HG03457 (cell line): ENCODE data around the gene RFX1.
"Not testable (repeated sequence)": the region's sequence is repeated elsewhere in the genome, so short reads cannot be mapped to it uniquely, and the experiment has no call there.

Source experiments
- ATAC-seq: cut with Tn5 transposase; IDR thresholded peaks from one replicate; pipeline ENCODE4 v1.9.1; 2021; ENCODE audit warnings: moderate number of reproducible peaks; ENCODE audit not compliant: unreplicated experiment

The RFX1 gene

GRCh38 chr19:13979686-13980085 is 26.4 kb downstream of the RFX1 start:
- no peak for ATAC-seq

DNA sequence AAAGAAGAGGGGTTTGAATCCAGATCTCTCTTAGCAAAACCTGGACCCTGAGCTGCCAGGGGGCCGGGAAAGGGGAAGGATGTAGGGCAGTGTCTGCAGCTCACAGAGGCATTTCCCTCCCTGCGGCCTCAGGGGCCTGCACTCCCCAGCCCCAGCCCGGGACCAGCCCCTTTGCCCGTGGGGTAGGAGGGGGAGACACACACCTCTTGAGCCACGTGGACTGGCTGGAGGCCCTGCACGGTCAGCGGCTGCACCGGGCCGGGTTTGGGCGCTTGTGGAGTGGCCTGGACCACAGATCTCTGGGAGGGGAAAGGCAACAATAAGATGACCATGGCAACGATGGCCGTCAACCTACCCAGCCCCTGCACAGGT is 26.9 kb downstream of the RFX1 start:
- no peak for ATAC-seq

DNA sequence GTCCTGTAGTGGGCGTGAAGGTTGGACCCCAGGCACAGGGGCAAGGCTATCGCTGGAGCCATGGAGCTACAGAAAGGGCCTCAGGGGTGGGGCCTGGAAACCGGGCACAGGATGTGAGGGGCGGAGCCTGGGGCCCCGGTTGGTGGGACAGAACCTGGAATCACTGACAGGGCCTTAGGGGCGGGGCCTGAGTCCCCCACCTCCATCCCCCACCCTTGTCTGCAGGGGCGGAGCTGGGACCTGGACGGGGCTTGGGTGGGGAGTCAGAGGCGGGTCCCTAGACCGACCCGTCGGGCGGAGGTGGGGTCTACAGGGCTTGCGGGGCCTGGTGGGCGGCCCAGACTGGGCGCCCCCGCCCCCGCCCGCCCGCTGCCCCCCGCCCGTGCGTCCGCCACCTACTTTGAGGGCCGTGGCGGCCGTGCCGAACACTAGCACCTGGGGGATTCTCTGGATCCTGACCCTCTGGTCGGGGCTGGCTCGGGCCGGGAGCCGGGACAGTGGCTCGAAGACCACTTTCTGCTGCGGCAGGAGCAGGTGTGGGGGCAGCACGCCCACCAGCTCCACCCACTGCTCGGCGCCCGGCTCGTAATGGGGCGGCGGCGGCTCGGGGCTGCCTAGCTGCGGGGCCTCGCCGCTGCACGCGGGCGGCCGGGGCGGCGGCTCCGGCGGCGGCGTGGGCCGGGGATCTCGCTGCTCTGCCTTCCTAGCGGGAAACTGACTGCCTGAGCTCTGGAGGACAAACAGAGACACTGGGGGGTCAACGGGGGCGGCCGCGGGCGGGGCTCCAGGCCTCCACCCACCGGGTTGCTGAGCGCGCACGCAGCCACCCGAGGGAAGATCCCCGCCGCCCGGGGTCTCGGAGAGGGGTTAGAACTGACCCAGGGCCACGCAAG is 27.5 kb downstream of the RFX1 start:
- no peak for ATAC-seq

GRCh38 chr19:13977803-13978202 is 28.3 kb downstream of the RFX1 start:
- no peak for ATAC-seq

DNA sequence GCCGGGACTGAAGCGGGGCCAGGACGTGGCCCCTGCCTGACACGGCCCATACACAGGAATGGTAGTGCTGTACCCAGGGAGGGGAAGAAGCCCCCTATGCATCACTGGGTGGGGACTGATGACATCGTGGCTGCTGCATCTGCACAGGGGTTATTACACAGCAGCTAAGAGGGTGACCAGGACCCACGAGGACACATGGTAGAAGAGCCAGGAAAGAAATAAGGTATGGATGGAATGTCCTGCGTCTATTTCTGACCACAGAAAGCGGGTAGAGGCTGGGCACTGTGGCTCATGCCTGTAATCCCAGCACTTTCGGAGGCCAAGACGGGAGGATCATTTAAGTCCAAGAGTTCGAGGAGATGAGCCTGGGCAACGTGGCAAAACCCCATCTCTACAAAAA is 29.7 kb downstream of the RFX1 start:
- ATAC-seq: no peak

GRCh38 chr19:13975870-13976269 is 30.2 kb downstream of the RFX1 start:
- no peak for ATAC-seq

DNA sequence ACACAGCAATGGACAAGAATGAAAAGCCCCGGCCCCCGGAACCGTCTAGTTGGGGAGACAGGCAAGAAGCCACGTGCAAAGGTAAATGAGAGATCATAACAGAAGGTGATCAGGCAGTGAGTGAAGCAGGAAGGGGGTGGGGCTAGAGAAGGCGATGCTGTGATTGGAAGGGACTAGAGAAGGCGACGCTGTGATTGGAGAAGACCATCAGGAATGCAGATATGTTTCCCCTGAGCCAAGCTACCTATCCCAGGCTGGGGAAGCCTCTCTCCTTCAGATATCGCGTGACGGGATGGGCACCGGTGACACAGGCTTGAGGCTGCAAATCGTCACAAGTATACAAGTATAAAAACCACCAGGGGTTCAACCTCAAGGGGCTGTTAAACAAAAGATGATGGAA is 32.0 kb downstream of the RFX1 start:
- ATAC-seq: no peak

DNA sequence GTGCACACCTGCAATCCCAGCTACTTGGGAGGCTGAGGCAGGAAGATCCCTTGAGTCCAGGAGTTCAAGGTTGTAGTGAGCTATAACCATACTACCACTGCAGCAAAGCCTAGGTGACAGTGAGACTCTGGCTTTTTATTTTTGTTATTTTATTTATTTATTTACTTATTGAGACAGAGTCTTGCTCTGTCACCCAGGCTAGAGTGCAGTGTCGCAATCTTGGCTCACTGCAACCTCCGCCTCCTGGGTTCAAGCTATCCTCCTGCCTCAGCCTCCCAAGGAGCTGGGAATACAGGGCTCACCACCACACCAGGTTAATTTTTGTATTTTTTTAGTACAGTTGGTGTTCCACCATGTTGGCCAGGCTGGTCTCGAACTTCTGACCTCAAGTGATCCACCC is 32.6 kb downstream of the RFX1 start:
- ATAC-seq: not testable (repeated sequence)

GRCh38 chr19:13972368-13973155 is 33.6 kb downstream of the RFX1 start:
- no peak for ATAC-seq

DNA sequence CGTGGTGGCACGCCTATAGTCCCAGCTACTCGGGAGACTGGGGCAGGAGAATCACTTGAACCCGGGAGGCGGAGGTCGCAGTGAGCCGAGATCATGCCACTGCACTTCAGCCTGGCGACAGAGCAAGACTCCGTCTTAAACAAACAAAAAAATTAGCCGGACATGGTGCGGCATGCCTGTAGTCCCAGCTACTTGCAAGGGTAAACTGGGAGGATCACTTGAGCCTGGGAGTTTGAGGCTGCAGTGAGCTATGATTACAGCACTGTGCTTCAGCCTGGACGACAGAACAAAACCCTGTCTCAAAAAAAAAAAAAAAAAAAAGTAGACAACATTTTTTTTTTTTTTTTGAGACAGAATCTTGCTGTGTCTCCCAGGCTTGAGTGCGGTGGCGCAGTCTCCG is 34.3 kb downstream of the RFX1 start:
- not testable (repeated sequence) for ATAC-seq

DNA sequence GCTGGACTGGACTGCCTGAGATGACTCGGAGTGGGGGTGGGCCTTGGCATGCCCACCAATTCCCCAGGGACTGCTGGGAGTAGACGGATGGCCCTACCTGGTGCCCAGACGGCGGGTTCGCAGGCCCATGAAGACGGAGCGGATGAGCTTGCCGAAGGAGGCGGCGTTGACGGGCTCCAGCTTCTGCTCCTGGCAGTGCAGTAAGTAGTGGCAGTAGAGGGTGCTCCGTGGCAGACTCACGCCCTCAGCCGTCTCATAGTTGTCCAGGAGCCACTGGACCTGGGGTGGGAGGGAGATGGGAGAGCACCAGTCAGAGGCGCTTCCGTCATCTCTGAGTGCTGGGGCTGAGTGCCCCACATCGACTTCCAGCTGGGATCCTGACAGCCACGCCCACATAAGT is 36.2 kb downstream of the RFX1 start:
- no peak for ATAC-seq

- no peak for ATAC-seq
These were observed 37.1 kb downstream of the RFX1 start for GRCh38 chr19:13968999-13969398.

GRCh38 chr19:13968383-13968935 is 37.7 kb downstream of the RFX1 start:
- ATAC-seq: no peak

DNA sequence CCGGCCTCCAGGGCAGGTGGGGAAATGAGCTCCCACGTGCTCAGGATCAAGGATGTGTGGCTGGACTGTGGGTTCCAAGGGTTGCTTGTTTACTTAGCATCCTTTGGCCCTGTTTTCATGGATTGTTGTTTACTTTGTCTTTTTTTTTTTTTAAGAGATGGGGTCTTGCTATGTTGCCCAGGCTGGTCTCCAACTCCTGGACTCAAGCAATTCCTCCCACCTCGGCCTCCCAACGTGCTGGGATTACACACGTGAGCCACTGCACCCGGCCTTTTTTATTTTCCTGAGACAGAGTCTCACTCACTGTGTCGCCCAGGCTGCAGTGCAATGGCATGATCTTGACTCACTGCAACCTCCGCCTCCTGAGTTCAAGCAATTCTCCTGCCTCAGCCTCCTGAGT is 38.9 kb downstream of the RFX1 start:
- not testable (repeated sequence) for ATAC-seq

- no peak for ATAC-seq
These were observed 39.4 kb downstream of the RFX1 start for GRCh38 chr19:13966684-13967128.

- no peak for ATAC-seq
These were observed 40.0 kb downstream of the RFX1 start for GRCh38 chr19:13965926-13966683.

GRCh38 chr19:13965377-13965896 is 40.7 kb downstream of the RFX1 start:
- ATAC-seq: no peak

GRCh38 chr19:13964776-13965175 is 41.3 kb downstream of the RFX1 start:
- ATAC-seq: no peak

DNA sequence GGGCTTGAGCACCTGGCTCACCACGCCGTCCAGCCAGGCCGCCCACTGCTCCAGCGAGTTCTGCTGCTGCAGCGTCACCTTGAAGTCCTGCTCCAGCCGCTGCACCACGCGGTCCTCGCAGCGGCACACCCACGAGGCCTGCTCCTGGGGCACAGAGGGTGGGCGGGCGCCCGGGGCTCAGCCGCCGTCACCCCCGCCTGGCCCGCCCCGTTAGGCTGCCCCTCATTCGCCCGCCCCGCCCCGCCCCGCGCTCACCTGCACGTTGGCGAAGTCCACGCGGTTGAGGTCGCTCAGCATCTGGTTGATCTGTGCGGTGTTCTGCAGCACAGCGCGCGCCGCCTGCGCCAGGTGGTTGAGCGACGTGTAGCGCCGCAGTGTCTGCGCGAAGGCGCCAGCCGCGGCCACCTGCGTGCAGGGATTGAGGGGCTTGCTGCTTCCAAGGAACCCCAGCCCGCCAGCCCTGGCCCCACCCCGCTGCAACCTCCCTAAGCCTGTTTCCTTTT is 42.5 kb downstream of the RFX1 start:
- no peak for ATAC-seq
